Effector memory CD4-positive, alpha-beta T cell (primary cell): ENCODE data around the gene USP7.

ENCODE experiments used
- DNase-seq, 3 donors: peaks; one replicate each; pipeline ENCODE4 v3.0.0-alpha.2; 2020
- H3K27ac ChIP-seq: 2 replicates; pipeline ENCODE4 v1.7.0; 2013; ENCODE audit warnings: mild to moderate bottlenecking, low read length, moderate library complexity; ENCODE audit not compliant: insufficient read depth, poor library complexity, severe bottlenecking
- H3K27me3 ChIP-seq: replicated peaks from 2 replicates; pipeline ENCODE4 v1.7.0; 2013; ENCODE audit warnings: mild to moderate bottlenecking, low read length; ENCODE audit not compliant: insufficient read depth, control insufficient read depth, poor library complexity, severe bottlenecking
- H3K36me3 ChIP-seq: 2 replicates; pipeline ENCODE4 v1.7.0; 2013; ENCODE audit warnings: mild to moderate bottlenecking, low read length, moderate library complexity; ENCODE audit not compliant: control insufficient read depth, insufficient read depth
- H3K4me1 ChIP-seq: 2 replicates; pipeline ENCODE4 v1.7.0; 2013; ENCODE audit warnings: low read length, mild to moderate bottlenecking; ENCODE audit not compliant: control insufficient read depth, insufficient read depth, poor library complexity, severe bottlenecking
- H3K4me3 ChIP-seq: 2 replicates; pipeline ENCODE4 v1.7.0; 2013; ENCODE audit warnings: low read length, low read depth, mild to moderate bottlenecking; ENCODE audit not compliant: insufficient read depth, poor library complexity, severe bottlenecking
- H3K9me3 ChIP-seq: 2 replicates; pipeline ENCODE4 v1.7.0; 2013; ENCODE audit warnings: mild to moderate bottlenecking, low read length, moderate library complexity; ENCODE audit not compliant: control insufficient read depth

Gene USP7

GRCh38 chr16:8946544-8946943 is 17.2 kb downstream of the USP7 start:
- no peak for DNase-seq
- H3K27me3 ChIP-seq, result no peaks in the 10 kb centered on the region
- H3K36me3 ChIP-seq, result no peaks in the 10 kb centered on the region
- H3K27ac ChIP-seq, result no peak overlapping the region
- peaks cover 64% of the 10 kb centered on the region for H3K4me1 ChIP-seq
- no peak overlapping the region for H3K4me3 ChIP-seq
- H3K9me3 ChIP-seq, result no peaks in the 10 kb centered on the region

DNA sequence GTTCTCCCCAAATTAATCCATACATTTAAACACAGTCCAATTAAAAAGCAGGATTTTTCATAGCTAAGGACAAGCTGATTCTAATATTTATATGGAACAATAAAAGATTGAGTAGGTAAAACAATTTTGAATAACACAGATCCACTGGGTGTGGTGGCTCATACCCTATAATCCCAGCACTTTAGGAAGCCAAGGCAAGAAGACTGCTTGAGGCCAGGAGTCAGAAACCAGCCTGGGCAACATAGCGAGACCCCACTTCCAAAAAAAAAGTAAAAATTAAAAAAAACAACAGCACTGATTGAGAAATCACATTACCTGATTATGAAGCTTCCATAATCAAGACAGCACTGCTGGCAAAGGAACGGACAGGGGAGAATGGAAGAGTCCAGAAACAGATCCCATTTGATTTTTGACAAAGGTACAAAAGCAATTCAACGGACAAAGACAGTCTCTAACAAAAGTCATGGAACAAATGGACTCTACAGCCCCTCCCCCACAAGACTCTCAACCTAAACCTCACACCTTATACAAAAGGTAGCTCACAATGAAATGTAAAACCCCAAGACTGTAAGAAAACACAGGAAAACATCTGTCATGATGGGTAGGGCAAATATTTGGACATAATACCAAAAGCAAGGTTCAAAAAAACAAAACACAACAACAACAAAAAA is 17.9 kb downstream of the USP7 start:
- Histone ChIP-seq H3K9me3 (no peaks in the 10 kb centered on the region), H3K36me3 (no peaks in the 10 kb centered on the region)

GRCh38 chr16:8943966-8944759 is 19.5 kb downstream of the USP7 start:
- H3K4me1 ChIP-seq, result peaks cover 52% of the 10 kb centered on the region
- no peaks in the 10 kb centered on the region for H3K36me3 ChIP-seq
- no peaks in the 10 kb centered on the region for H3K27me3 ChIP-seq
- no peaks in the 10 kb centered on the region for H3K9me3 ChIP-seq
- no peak for DNase-seq
- no peak overlapping the region for H3K27ac ChIP-seq
- no peak overlapping the region for H3K4me3 ChIP-seq

More for the DNA sequence above, 17.9 kb downstream of the USP7 start:
- H3K27me3 ChIP-seq, result no peaks in the 10 kb centered on the region
- no peak overlapping the region for H3K4me3 ChIP-seq
- H3K27ac ChIP-seq, result no peak overlapping the region
- no peak for DNase-seq
- H3K4me1 ChIP-seq, result peaks cover 56% of the 10 kb centered on the region

DNA sequence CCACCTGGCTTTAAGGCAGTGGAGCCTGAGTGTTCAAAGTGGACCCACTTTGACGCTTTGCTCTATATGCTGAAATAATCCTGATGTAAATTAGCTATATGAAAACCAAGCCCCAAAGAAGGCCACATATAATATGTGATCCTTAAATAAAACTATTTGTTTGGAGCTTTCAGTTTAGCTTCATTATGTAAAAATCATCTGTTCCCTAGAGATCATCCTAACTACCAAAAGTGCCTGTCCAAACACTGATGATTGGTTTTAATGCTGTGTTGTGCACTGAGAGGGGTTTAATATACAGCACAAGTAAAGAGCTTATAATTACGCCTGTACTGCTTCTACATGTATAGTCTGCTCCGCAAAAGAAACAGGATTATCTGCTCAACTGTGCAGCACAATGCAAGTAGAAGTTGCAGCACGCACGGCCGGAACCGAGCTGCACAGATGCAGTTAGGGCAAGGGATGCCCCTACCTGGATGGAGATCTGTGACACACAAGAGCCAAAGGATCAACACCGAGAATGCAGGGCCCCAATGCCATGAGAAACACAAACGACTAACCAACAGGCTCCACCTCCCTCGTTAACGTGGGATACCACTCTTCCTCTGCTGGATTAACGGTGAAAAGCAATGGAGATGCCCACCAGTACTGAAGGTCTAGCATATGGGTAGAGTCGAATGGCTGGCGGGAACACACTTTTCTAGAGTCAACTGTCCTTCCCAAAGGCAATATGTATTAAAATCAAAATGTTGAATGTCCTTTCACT is 20.5 kb downstream of the USP7 start:
- DNase-seq, result no peak
- Histone ChIP-seq H3K27ac (no peak overlapping the region), H3K4me1 (peaks cover 48% of the 10 kb centered on the region), H3K9me3 (no peaks in the 10 kb centered on the region), H3K4me3 (no peak overlapping the region), H3K27me3 (no peaks in the 10 kb centered on the region), H3K36me3 (no peaks in the 10 kb centered on the region)

GRCh38 chr16:8941718-8942344 is 21.9 kb downstream of the USP7 start:
- H3K27me3 ChIP-seq, result no peaks in the 10 kb centered on the region
- no peaks in the 10 kb centered on the region for H3K9me3 ChIP-seq
- no peak overlapping the region for H3K4me3 ChIP-seq
- DNase-seq, result no peak
- no peaks in the 10 kb centered on the region for H3K36me3 ChIP-seq
- H3K4me1 ChIP-seq, result peaks cover 45% of the 10 kb centered on the region
- no peak overlapping the region for H3K27ac ChIP-seq

DNA sequence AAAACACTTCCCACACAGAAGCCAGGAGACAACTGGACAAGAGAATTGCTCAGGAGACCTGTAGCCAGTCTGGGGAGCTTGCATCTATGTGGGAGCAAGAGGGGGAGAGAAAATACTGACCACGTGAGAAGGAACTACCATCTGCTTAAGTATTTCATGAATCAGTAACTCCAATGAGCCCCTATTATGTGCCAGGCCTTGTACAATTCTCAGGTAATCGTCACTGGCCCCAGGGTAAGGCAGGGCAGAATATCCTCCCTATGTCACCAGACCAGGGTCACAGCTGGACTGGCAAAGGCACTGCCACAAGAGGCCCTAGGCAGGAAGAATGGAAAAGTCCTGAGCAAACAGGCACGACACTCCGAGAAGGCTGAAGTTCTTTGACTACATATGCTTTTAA is 25.9 kb downstream of the USP7 start:
- DNase-seq, result no peak
- Histone ChIP-seq H3K4me3 (no peak overlapping the region), H3K27ac (no peak overlapping the region), H3K4me1 (peaks cover 27% of the 10 kb centered on the region), H3K9me3 (no peaks in the 10 kb centered on the region), H3K36me3 (no peaks in the 10 kb centered on the region), H3K27me3 (no peaks in the 10 kb centered on the region)

DNA sequence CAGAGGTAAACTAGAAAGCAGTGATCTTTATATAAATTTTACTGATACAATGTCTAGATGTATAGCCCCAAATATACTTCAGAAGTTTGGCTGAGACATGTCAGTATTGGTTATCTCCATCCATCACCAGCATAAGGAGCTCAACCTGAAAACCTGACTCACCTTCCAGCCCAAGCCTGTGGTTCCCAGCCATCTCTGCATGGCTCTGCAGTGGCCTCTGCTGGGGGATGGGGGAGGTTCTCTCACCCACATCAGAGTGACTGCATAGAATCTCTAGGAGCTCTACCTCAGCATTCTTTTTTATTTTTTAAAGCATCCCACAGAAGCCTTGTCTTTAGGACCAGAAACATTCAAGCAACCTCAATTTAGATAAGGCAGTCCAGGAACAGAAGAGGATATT is 27.3 kb downstream of the USP7 start:
- Histone ChIP-seq H3K9me3 (no peaks in the 10 kb centered on the region), H3K4me1 (peaks cover 25% of the 10 kb centered on the region), H3K36me3 (no peaks in the 10 kb centered on the region), H3K27ac (no peak overlapping the region), H3K4me3 (no peak overlapping the region), H3K27me3 (no peaks in the 10 kb centered on the region)
- DNase-seq, result peak; percentile 45 to 57 (median 52)

- Histone ChIP-seq H3K36me3 (no peaks in the 10 kb centered on the region), H3K4me1 (peaks cover 25% of the 10 kb centered on the region), H3K27me3 (no peaks in the 10 kb centered on the region), H3K27ac (no peak overlapping the region), H3K4me3 (no peak overlapping the region), H3K9me3 (no peaks in the 10 kb centered on the region)
- DNase-seq, result no peak
Observed at GRCh38 chr16:8935989-8936388, 27.7 kb downstream of the USP7 start.

GRCh38 chr16:8934601-8935000 is 29.1 kb downstream of the USP7 start:
- Histone ChIP-seq H3K36me3 (peaks cover 2% of the 10 kb centered on the region), H3K4me3 (no peak overlapping the region), H3K27me3 (no peaks in the 10 kb centered on the region), H3K4me1 (peaks cover 19% of the 10 kb centered on the region), H3K9me3 (no peaks in the 10 kb centered on the region), H3K27ac (no peak overlapping the region)
- no peak for DNase-seq
